IgD-negative memory B cell (primary cell): Measurements from ENCODE around the gene SLC9A9. TPM values are rescaled to one million over a fixed set of nuclear protein-coding genes. Genes with fewer than 3 reads are reported as not detected.

Experiments
- H3K27ac Mint-ChIP-seq, 3 donors: one replicate each; pipeline ENCODE4 v1.8.0; 2020 to 2022; ENCODE audit warnings: mild to moderate bottlenecking in 3 of 3, mixed read lengths in 3 of 3, moderate library complexity in 1 of 3
- H3K27me3 Mint-ChIP-seq: one replicate; pipeline ENCODE4 v1.8.0; 2021; ENCODE audit warnings: mixed read lengths
- H3K36me3 Mint-ChIP-seq: one replicate; pipeline ENCODE4 v1.8.0; 2020; ENCODE audit warnings: mild to moderate bottlenecking, mixed read lengths
- H3K4me1 Mint-ChIP-seq, 3 donors: one replicate each; pipeline ENCODE4 v1.8.0; 2020 to 2022; ENCODE audit warnings: mixed read lengths in 3 of 3, mild to moderate bottlenecking in 1 of 3
- H3K4me3 Mint-ChIP-seq, 4 donors: one replicate each; pipeline ENCODE4 v1.8.0; 2020 to 2022; ENCODE audit warnings: mild to moderate bottlenecking in 4 of 4, mixed read lengths in 4 of 4, moderate library complexity in 3 of 4
- H3K9me3 Mint-ChIP-seq, 3 donors: one replicate each; pipeline ENCODE4 v1.8.0; 2020 to 2021; ENCODE audit warnings: mixed read lengths in 3 of 3, mild to moderate bottlenecking in 1 of 3
- polyA plus RNA-seq: library from polyadenylated mRNA; unstranded; fragments of 300-500 nt; fragmentation: Illumina TruSeq; gene quantifications from one replicate; pipeline ENCODE4 v1.2.3, GENCODE V29; 2021

The SLC9A9 gene
- polyA plus RNA-seq, 1 donor from 2014 or later = 9.1 TPM

GRCh38 chr3:143430568-143430967, 417.7 kb downstream of the SLC9A9 start:
- Mint-ChIP-seq H3K36me3 (no peaks in the 10 kb centered on the region), H3K4me3 (no peak overlapping the region), H3K27ac (no peak overlapping the region), H3K9me3 (no peaks in the 10 kb centered on the region), H3K4me1 (peaks cover 12 to 22% (median 22%) of the 10 kb centered on the region in 3 donors), H3K27me3 (no peaks in the 10 kb centered on the region)

- Mint-ChIP-seq H3K4me1 (peaks cover 12 to 22% (median 22%) of the 10 kb centered on the region in 3 donors), H3K36me3 (no peaks in the 10 kb centered on the region), H3K27me3 (no peaks in the 10 kb centered on the region), H3K9me3 (no peaks in the 10 kb centered on the region), H3K27ac (no peak overlapping the region), H3K4me3 (peak overlapping the region in 2 of 4 donors; percentile 82 to 83)
Observed at GRCh38 chr3:143429628-143430514, 418.4 kb downstream of the SLC9A9 start.

GRCh38 chr3:143428294-143428693, 420.0 kb downstream of the SLC9A9 start:
- no peaks in the 10 kb centered on the region for H3K9me3 Mint-ChIP-seq
- H3K27me3 Mint-ChIP-seq = no peaks in the 10 kb centered on the region
- H3K36me3 Mint-ChIP-seq = no peaks in the 10 kb centered on the region
- peaks cover 15 to 28% (median 28%) of the 10 kb centered on the region in 3 donors for H3K4me1 Mint-ChIP-seq
- H3K27ac Mint-ChIP-seq = no peak overlapping the region
- no peak overlapping the region for H3K4me3 Mint-ChIP-seq

GRCh38 chr3:143427631-143428030, 420.6 kb downstream of the SLC9A9 start:
- Mint-ChIP-seq H3K4me1 (peaks cover 15 to 28% (median 28%) of the 10 kb centered on the region in 3 donors), H3K27ac (no peak overlapping the region), H3K27me3 (no peaks in the 10 kb centered on the region), H3K36me3 (no peaks in the 10 kb centered on the region), H3K4me3 (peak overlapping the region in 1 of 4 donors; percentile 6), H3K9me3 (no peaks in the 10 kb centered on the region)

- H3K27ac Mint-ChIP-seq = no peak overlapping the region
- peaks cover 9 to 25% (median 24%) of the 10 kb centered on the region in 3 donors for H3K4me1 Mint-ChIP-seq
- H3K27me3 Mint-ChIP-seq = no peaks in the 10 kb centered on the region
- peaks cover 2% of the 10 kb centered on the region for H3K36me3 Mint-ChIP-seq
- no peaks in the 10 kb centered on the region for H3K9me3 Mint-ChIP-seq
- no peak overlapping the region for H3K4me3 Mint-ChIP-seq
Observed at GRCh38 chr3:143424874-143425273, 423.4 kb downstream of the SLC9A9 start.

GRCh38 chr3:143421556-143421955, 426.7 kb downstream of the SLC9A9 start:
- Mint-ChIP-seq H3K27me3 (no peaks in the 10 kb centered on the region), H3K4me1 (peaks cover 5 to 6% (median 6%) of the 10 kb centered on the region in 3 donors), H3K9me3 (peaks cover 0 to 2% (median 0%) of the 10 kb centered on the region in 3 donors), H3K4me3 (no peak overlapping the region), H3K36me3 (peaks cover 6% of the 10 kb centered on the region), H3K27ac (no peak overlapping the region)

GRCh38 chr3:143419611-143420010, 428.7 kb downstream of the SLC9A9 start:
- H3K27me3 Mint-ChIP-seq = no peaks in the 10 kb centered on the region
- no peak overlapping the region for H3K4me3 Mint-ChIP-seq
- peaks cover 0 to 5% (median 0%) of the 10 kb centered on the region in 3 donors for H3K9me3 Mint-ChIP-seq
- H3K4me1 Mint-ChIP-seq = peaks cover 8 to 10% (median 9%) of the 10 kb centered on the region in 3 donors
- H3K36me3 Mint-ChIP-seq = peaks cover 8% of the 10 kb centered on the region
- no peak overlapping the region for H3K27ac Mint-ChIP-seq

GRCh38 chr3:143418391-143418790, 429.9 kb downstream of the SLC9A9 start:
- H3K9me3 Mint-ChIP-seq = peaks cover 0 to 5% (median 0%) of the 10 kb centered on the region in 3 donors
- H3K27me3 Mint-ChIP-seq = no peaks in the 10 kb centered on the region
- H3K4me3 Mint-ChIP-seq = peak overlapping the region in 1 of 4 donors; percentile 19
- peaks cover 10% of the 10 kb centered on the region for H3K36me3 Mint-ChIP-seq
- peak overlapping the region in 1 of 3 donors; percentile 50 for H3K27ac Mint-ChIP-seq
- peaks cover 10 to 15% (median 12%) of the 10 kb centered on the region in 3 donors for H3K4me1 Mint-ChIP-seq

- H3K36me3 Mint-ChIP-seq = peaks cover 7% of the 10 kb centered on the region
- H3K4me3 Mint-ChIP-seq = no peak overlapping the region
- H3K9me3 Mint-ChIP-seq = peaks cover 0 to 5% (median 0%) of the 10 kb centered on the region in 3 donors
- H3K4me1 Mint-ChIP-seq = peaks cover 15 to 24% (median 16%) of the 10 kb centered on the region in 3 donors
- H3K27me3 Mint-ChIP-seq = no peaks in the 10 kb centered on the region
- no peak overlapping the region for H3K27ac Mint-ChIP-seq
Observed at GRCh38 chr3:143416229-143416628, 432.0 kb downstream of the SLC9A9 start.

- H3K4me3 Mint-ChIP-seq = peak overlapping the region in 1 of 4 donors; percentile 75
- no peak overlapping the region for H3K27ac Mint-ChIP-seq
- no peaks in the 10 kb centered on the region for H3K27me3 Mint-ChIP-seq
- peaks cover 0 to 5% (median 0%) of the 10 kb centered on the region in 3 donors for H3K9me3 Mint-ChIP-seq
- H3K4me1 Mint-ChIP-seq = peaks cover 15 to 24% (median 16%) of the 10 kb centered on the region in 3 donors
- peaks cover 7% of the 10 kb centered on the region for H3K36me3 Mint-ChIP-seq
Observed at GRCh38 chr3:143414571-143415253, 433.6 kb downstream of the SLC9A9 start.

- Mint-ChIP-seq H3K27ac (no peak overlapping the region), H3K4me1 (peaks cover 15 to 24% (median 16%) of the 10 kb centered on the region in 3 donors), H3K27me3 (no peaks in the 10 kb centered on the region), H3K9me3 (peaks cover 0 to 5% (median 0%) of the 10 kb centered on the region in 3 donors), H3K36me3 (peaks cover 7% of the 10 kb centered on the region), H3K4me3 (no peak overlapping the region)
Observed at GRCh38 chr3:143413372-143413771, 434.9 kb downstream of the SLC9A9 start.

- Mint-ChIP-seq H3K4me1 (peaks cover 15 to 24% (median 16%) of the 10 kb centered on the region in 3 donors), H3K27me3 (no peaks in the 10 kb centered on the region), H3K4me3 (peak overlapping the region in 1 of 4 donors; percentile 31), H3K36me3 (peaks cover 7% of the 10 kb centered on the region), H3K27ac (no peak overlapping the region), H3K9me3 (peaks cover 0 to 5% (median 0%) of the 10 kb centered on the region in 3 donors)
Observed at GRCh38 chr3:143412084-143412483, 436.2 kb downstream of the SLC9A9 start.

- peaks cover 2% of the 10 kb centered on the region for H3K36me3 Mint-ChIP-seq
Observed at GRCh38 chr3:143410259-143410658, 438.0 kb downstream of the SLC9A9 start.

GRCh38 chr3:143408771-143409170, 439.5 kb downstream of the SLC9A9 start:
- H3K4me3 Mint-ChIP-seq = no peak overlapping the region
- H3K4me1 Mint-ChIP-seq = peaks cover 4 to 17% (median 7%) of the 10 kb centered on the region in 3 donors
- H3K9me3 Mint-ChIP-seq = no peaks in the 10 kb centered on the region
- H3K36me3 Mint-ChIP-seq = no peaks in the 10 kb centered on the region
- peak overlapping the region in 1 of 3 donors; percentile 48 for H3K27ac Mint-ChIP-seq
- no peaks in the 10 kb centered on the region for H3K27me3 Mint-ChIP-seq

More at GRCh38 chr3:143410259-143410658, 438.0 kb downstream of the SLC9A9 start:
- no peak overlapping the region for H3K27ac Mint-ChIP-seq
- H3K4me1 Mint-ChIP-seq = peaks cover 13 to 24% (median 16%) of the 10 kb centered on the region in 3 donors
- H3K9me3 Mint-ChIP-seq = no peaks in the 10 kb centered on the region
- H3K27me3 Mint-ChIP-seq = no peaks in the 10 kb centered on the region
- H3K4me3 Mint-ChIP-seq = no peak overlapping the region

- no peak overlapping the region for H3K4me3 Mint-ChIP-seq
- H3K4me1 Mint-ChIP-seq = no peaks in the 10 kb centered on the region
- H3K27me3 Mint-ChIP-seq = no peaks in the 10 kb centered on the region
- H3K9me3 Mint-ChIP-seq = no peaks in the 10 kb centered on the region
- H3K36me3 Mint-ChIP-seq = peaks cover 2% of the 10 kb centered on the region
- H3K27ac Mint-ChIP-seq = no peak overlapping the region
Observed at GRCh38 chr3:143402602-143403001, 445.7 kb downstream of the SLC9A9 start.
